ENCODE data around the gene COL26A1.
"Not testable (repeated sequence)": the region's sequence is repeated elsewhere in the genome, so short reads cannot be mapped to it uniquely, and the experiment has no call there.

- not testable (repeated sequence) for TF ChIP-seq POLR2AphosphoS5, CTCF (IDR thresholded peaks at IDR 0.05)
Measured at GRCh38 chr7:101349300-101349699, 13.4 kb upstream of the COL26A1 start.

Measured in stomach (tissue), 4 donors.